Measurements from ENCODE around the gene CEACAM1. TPM values are rescaled to one million over a fixed set of nuclear protein-coding genes. Genes with fewer than 3 reads are reported as not detected.

The CEACAM1 gene
- total and polyA plus RNA-seq, 2 of the 13 experiments (the other 11 are each of a cell fraction or from before 2014, with no cell fraction given) = 13.5 to 332 TPM

GRCh38 chr19:42497492-42498168 is 30.7 kb downstream of the CEACAM1 start (continued):
- TF ChIP-seq TFDP2 (CRISPR knock-in tag; IDR thresholded peaks at IDR 0.05) (no peak), ZNF790 (CRISPR knock-in tag; IDR thresholded peaks at IDR 0.05; ENCODE audit: borderline replicate concordance) (no peak), ZFP36L1 (CRISPR knock-in tag; IDR thresholded peaks at IDR 0.05) (0 out of 2 replicates have a peak, but pooled peaks have one; percentile 34), ERF (CRISPR knock-in tag; IDR thresholded peaks at IDR 0.05) (peak; percentile 35; the same call in 1 of the 2 replicates), MZF1 (CRISPR knock-in tag; IDR thresholded peaks at IDR 0.05; ENCODE audit: borderline replicate concordance) (no peak), LBX2 (CRISPR knock-in tag; IDR thresholded peaks at IDR 0.05; ENCODE audit: borderline replicate concordance) (no peak), CHD4 (IDR thresholded peaks at IDR 0.05; ENCODE audit: borderline replicate concordance, low read length) (no peak), NRL (CRISPR knock-in tag; IDR thresholded peaks at IDR 0.05; ENCODE audit: borderline replicate concordance) (no peak), ZNF207 (IDR thresholded peaks at IDR 0.05; ENCODE audit: borderline replicate concordance) (no peak), ZBTB37 (CRISPR knock-in tag; IDR thresholded peaks at IDR 0.05) (no peak), ZNF879 (CRISPR knock-in tag; IDR thresholded peaks at IDR 0.05) (no peak), ZNF333 (CRISPR knock-in tag; IDR thresholded peaks at IDR 0.05; ENCODE audit: borderline replicate concordance) (no peak), TERF1 (CRISPR knock-in tag; IDR thresholded peaks at IDR 0.05) (no peak), ZBTB7B (CRISPR knock-in tag; IDR thresholded peaks at IDR 0.05) (peak; percentile 66), ZMYM2 (CRISPR knock-in tag; IDR thresholded peaks at IDR 0.05) (peak; percentile 46; the same call in 1 of the 2 replicates), ZNF382 (CRISPR knock-in tag; IDR thresholded peaks at IDR 0.05; ENCODE audit: borderline replicate concordance) (no peak), ZFX (CRISPR knock-in tag; IDR thresholded peaks at IDR 0.05; ENCODE audit: low read depth) (peak; percentile 47), MIER3 (CRISPR knock-in tag; IDR thresholded peaks at IDR 0.05; ENCODE audit: borderline replicate concordance) (no peak), ZBTB4 (CRISPR knock-in tag; IDR thresholded peaks at IDR 0.05; ENCODE audit: borderline replicate concordance) (no peak), CREM (IDR thresholded peaks at IDR 0.05) (peak; percentile 81), CREM (CRISPR knock-in tag; IDR thresholded peaks at IDR 0.05) (no peak)

Data from HepG2 (cell line).